Measurements from ENCODE around the gene RUNX2.

DNA sequence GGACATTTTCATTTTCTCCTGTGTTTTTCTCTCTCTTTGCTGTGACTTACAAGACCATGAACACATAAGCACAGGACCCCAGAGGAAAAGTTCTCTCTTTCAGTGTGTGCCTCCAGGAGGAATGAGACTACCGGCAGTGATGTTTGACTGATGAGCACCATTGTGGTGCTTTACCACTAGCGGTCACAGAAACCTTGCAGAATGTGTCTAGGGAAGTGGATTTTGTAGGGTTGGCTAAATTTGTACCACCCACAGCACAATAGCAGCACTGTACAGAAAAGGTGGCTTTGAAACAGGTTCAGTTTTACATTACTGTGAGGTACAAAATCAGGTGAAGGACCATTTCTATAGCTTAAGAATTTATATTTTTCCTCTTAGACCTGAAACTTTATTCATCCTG, 351.5 kb downstream of the RUNX2 start:
- TF ChIP-seq, protein P1, sequence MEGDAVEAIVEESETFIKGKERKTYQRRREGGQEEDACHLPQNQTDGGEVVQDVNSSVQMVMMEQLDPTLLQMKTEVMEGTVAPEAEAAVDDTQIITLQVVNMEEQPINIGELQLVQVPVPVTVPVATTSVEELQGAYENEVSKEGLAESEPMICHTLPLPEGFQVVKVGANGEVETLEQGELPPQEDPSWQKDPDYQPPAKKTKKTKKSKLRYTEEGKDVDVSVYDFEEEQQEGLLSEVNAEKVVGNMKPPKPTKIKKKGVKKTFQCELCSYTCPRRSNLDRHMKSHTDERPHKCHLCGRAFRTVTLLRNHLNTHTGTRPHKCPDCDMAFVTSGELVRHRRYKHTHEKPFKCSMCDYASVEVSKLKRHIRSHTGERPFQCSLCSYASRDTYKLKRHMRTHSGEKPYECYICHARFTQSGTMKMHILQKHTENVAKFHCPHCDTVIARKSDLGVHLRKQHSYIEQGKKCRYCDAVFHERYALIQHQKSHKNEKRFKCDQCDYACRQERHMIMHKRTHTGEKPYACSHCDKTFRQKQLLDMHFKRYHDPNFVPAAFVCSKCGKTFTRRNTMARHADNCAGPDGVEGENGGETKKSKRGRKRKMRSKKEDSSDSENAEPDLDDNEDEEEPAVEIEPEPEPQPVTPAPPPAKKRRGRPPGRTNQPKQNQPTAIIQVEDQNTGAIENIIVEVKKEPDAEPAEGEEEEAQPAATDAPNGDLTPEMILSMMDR (IDR thresholded peaks at IDR 0.05): no peak
- no peak for TF ChIP-seq POLR2A (IDR thresholded peaks at IDR 0.05)
